ENCODE data around the gene GLRA2.

- TF ChIP-seq CTCF (IDR thresholded peaks at IDR 0.05) (no peak), POLR2AphosphoS5 (IDR thresholded peaks at IDR 0.05; ENCODE audit: insufficient read depth in 1 of 2, low read depth in 1 of 2) (no peak), POLR2A (IDR thresholded peaks at IDR 0.05) (no peak)
These were observed 34.7 kb downstream of the GLRA2 start for GRCh38 chrX:14564058-14564457.

Measured in vagina (tissue), 2 donors.